ENCODE data around the gene IL17RE. TPM values are rescaled to one million over a fixed set of nuclear protein-coding genes. Genes with fewer than 3 reads are reported as not detected.

The IL17RE gene
- total and polyA plus RNA-seq, 2 experiments from 2014 or later: 1.1 to 3.4 TPM

- TF ChIP-seq ZNF462 (CRISPR knock-in tag; IDR thresholded peaks at IDR 0.05) (no peak), NANOG (IDR thresholded peaks at IDR 0.05; ENCODE audit: borderline replicate concordance) (no peak), ZNF114 (CRISPR knock-in tag; IDR thresholded peaks at IDR 0.05) (no peak)
Observed at GRCh38 chr3:9934993-9935392, 32.3 kb downstream of the IL17RE start (continued).

GRCh38 chr3:9935966-9936510, 33.4 kb downstream of the IL17RE start:
- 0 out of 2 replicates have a peak, but pooled peaks cover 5% of the 10 kb centered on the region for H3F3A ChIP-seq (replicated peaks; ENCODE audit: low read depth)
- H3K9me3 Mint-ChIP-seq: peaks cover 5% of the 10 kb centered on the region; the same call in 2 of the 3 replicates
- H3K4me2 ChIP-seq: no peak overlapping the region
- H3K4me1 Mint-ChIP-seq: peaks cover 10% of the 10 kb centered on the region
- H3K36me3 Mint-ChIP-seq (ENCODE audit: low read depth): peaks cover 20% of the 10 kb centered on the region
- no peak overlapping the region for H3K4me3 ChIP-seq
- no peak overlapping the region for H2AFZ ChIP-seq
- ATAC-seq (no peak), DNase-seq (ENCODE audit: low spot score) (no peak)
- H3K27ac Mint-ChIP-seq: no peak overlapping the region
- H3K27me3 ChIP-seq (ENCODE audit: insufficient read depth): peaks cover 8% of the 10 kb centered on the region; the same call in 1 of the 2 replicates
- no peak overlapping the region for H3K4me3 Mint-ChIP-seq
- H3K27me3 Mint-ChIP-seq (ENCODE audit: insufficient read depth, low read depth, poor library complexity): peaks cover 11% of the 10 kb centered on the region
- H3K9me2 ChIP-seq (ENCODE audit: insufficient read depth): no peaks in the 10 kb centered on the region
- H3K36me3 ChIP-seq (ENCODE audit: insufficient read depth): peaks cover 6% of the 10 kb centered on the region; the same call in 1 of the 2 replicates
- H4K20me1 ChIP-seq (replicated peaks; ENCODE audit: insufficient read depth): no peaks in the 10 kb centered on the region
- H3K4me1 ChIP-seq (ENCODE audit: insufficient read depth): peaks cover 5% of the 10 kb centered on the region
- no peak overlapping the region for H3K27ac ChIP-seq (ENCODE audit: low read depth)
- H3K79me2 ChIP-seq (replicated peaks; ENCODE audit: insufficient read depth): no peaks in the 10 kb centered on the region; the same call in 1 of the 2 replicates
- TF ChIP-seq CTCF (conservative IDR thresholded peaks at IDR 0.05; ENCODE audit: low read depth in 2 of 2): no peak
- TF ChIP-seq STAT1 (IDR thresholded peaks at IDR 0.05; ENCODE audit: unreplicated experiment): no peak
- no peak for TF ChIP-seq ZNF114 (CRISPR knock-in tag; IDR thresholded peaks at IDR 0.05)
- no peak for TF ChIP-seq EZH2 (IDR thresholded peaks at IDR 0.05; ENCODE audit: low read depth, unreplicated experiment)
- no peak for TF ChIP-seq ETS1 (IDR thresholded peaks at IDR 0.05)
